Colon (tissue), 2 donors: ENCODE measurements around the gene NPDC1.

ENCODE experiments used
- FAIRE-seq: peaks from 2 replicates; lab custom pipeline; 2012; peaks lifted over from hg19 to GRCh38; lab: Jason Lieb, UNC
- donor health status: control.
- donor health status: control.

The NPDC1 gene

GRCh38 chr9:137025517-137025966 is 20.4 kb downstream of the NPDC1 start:
- no peak for FAIRE-seq

DNA sequence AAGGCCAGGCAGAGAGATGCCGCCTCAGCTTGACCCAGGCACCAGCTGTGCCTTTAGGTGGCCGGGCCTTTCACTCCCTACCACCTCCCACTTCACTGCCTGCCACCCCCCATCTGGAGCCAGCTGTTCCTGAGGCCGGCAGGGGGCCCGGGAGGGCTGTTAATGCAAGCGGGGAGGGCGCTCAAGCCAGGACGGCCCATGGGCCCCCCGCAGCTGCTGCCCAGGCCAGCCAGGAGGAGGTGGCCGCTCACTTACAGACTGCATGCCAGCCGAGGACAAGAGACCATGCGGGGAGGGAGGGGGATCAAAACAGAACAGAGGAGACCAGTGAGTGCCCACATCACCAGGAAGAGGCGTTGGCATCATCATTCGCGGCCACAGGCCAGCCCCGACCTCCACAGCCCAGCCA is 22.4 kb downstream of the NPDC1 start:
- no peak for FAIRE-seq

DNA sequence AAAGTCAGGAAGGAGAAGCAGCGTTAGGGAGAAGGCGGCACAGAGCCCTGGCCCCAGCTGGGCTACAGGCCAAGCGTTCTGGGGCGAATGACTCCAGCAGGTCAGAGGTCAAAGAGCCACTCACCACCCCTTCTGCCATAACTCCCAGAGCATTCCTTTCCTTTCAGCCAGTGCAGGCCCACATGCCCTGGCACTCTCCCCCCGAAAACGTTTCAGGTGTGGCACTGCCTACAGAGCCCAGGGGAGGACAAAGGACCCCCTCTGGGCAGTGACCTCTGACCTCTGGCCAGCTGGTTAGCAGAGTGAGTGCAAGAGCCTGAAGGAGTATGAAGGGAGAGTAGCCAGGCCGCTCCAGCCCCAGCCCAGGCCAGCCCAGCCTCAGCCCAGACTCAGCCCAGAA is 22.8 kb downstream of the NPDC1 start:
- FAIRE-seq = no peak

DNA sequence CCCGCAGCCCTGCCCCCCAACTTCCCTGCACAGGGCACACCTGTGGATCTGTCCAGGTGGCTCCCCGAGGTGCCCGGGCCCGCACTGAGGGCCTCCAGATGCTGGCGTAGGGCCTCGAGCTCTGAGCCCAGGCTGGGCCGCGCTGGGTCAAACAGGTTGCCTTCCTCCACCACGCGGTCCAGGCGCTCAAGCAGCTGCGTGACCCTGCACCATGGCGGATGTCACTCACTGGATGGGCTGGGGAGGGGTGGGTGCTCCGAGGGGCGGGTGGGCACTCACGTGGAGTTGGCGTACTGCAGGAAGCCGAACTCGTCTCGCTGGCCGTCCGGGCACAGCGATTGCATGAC is 23.3 kb downstream of the NPDC1 start:
- FAIRE-seq = no peak

DNA sequence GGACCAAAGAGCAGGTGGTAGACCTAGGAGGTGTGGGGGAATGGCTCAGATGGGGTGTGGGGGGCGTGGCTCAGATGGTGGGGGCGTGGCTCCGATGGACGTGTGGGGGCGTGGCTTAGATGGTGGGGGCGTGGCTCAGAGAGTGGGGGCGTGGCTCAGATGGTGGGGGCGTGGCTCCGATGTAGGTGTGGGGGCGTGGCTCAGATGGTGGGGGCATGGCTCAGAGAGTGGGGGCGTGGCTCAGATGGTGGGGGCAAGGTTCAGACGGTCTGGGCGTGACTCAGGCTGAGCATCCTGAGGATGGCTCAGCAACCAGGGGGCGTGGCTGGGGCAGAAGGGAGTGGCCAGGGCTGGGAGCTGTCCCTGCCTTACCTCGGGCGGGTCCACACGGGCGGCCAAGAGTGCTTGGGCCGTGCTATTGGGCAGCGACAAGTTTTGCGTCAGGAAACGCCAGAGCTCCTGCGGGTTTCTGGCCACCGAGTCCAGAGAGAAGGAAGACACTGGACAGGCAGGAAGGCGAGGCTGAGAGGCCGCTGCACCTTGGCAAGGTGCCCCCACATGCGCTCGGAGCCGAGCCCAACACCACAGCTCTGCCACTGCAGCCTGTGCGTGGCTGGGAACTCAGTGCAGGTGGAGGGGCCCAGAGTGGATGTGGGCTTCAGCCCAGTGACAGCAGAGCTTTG is 23.9 kb downstream of the NPDC1 start:
- no peak for FAIRE-seq

DNA sequence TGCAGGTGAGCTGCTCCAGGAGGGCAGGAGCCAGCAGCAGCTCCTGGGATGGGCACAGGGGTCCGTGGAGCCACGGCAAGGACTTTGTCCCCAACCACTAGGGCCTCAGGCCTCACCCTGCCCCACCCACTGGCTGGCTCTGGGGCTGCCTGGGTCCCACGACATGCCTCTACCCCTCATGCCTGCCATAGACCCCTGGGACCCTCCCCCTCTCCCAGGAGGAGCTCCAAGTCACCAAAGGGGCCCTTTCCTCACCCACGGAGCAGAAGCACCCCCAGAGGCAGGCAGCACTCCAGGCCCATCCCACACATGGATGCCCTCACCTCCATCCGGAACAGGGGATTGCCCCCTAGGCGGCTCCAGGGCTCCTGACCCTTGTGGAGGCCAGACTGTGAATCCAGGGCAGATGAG is 24.4 kb downstream of the NPDC1 start:
- no peak for FAIRE-seq

DNA sequence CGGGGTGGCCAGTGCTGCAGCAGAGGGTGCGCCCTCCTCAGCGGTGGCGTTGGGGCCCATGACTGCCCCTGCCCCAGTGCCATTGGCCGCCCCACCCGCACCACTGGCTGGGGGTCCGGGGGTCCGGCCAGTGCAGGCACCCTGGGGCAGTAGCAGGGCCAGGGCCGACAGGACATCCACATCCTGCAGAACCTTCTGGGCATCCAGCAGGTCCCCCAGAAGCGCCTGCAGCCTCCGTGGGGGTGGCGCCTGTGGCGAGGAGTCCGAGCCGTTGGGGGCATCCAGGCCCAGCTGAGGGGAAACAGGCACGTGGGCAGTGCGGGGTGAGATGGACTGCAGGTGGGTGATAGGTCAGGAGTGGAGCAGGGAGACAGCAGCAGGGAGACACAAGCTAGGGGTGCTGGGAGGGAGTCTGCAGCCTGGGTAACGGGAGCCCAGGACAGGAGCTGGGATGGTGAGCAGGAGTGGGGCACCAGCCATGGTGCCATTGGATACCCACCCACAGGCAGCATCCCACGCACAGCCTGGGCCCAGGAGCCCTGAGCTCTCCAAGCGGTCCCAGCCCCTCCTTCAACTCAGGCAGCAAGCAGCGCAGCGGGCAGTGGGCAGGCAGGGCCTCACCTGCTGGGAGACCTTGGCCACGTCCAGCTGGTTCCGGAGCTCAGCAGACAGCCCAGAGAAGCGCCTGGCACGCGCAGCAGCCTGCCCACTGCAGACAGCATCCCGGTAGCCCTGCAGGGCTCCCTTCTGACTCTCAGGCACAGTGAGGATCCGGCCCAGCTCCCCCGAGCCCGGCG is 25.0 kb downstream of the NPDC1 start:
- FAIRE-seq = no peak

GRCh38 chr9:137019891-137020683 is 25.9 kb downstream of the NPDC1 start:
- FAIRE-seq = no peak

DNA sequence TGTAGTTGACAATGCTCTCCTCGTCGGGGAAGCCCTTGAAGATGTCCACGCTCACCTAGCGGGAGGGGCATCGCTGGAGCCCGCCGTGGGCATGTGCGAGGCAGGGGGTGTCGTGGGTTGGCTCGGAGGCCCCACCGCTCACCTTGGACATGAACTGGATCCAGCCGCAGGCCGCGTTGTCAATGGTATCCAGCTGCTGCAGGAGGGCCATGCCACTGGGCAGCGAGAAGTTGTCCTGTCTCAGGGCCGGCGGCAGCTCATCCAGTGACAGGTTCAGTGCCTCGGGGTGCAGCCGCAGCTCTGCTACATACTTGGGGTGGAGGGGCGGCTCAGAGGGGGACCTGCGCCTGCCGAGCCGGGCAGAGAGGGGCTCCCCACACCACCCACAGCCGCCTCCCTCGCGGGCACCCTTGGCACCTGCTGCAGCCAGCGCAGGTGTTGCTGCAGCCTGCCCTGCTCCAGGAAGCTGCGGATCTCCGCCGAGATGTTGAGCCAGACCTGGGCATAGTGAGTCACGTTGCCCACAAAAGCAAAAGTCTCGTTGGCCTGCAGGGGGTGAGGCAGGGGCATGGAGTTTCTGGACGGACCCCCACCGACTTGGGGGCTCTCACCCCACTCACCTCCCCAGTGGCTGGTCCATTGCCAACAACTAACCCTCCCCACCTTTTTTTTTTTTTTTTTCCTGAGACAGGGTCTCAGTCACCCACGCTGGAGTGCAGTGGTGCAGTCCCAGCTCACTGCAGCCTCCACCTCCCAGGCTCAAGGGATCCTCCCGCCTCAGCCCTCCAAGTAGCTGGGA is 27.0 kb downstream of the NPDC1 start:
- FAIRE-seq = no peak

- no peak for FAIRE-seq
These were observed 28.0 kb downstream of the NPDC1 start for GRCh38 chr9:137017791-137018497.

DNA sequence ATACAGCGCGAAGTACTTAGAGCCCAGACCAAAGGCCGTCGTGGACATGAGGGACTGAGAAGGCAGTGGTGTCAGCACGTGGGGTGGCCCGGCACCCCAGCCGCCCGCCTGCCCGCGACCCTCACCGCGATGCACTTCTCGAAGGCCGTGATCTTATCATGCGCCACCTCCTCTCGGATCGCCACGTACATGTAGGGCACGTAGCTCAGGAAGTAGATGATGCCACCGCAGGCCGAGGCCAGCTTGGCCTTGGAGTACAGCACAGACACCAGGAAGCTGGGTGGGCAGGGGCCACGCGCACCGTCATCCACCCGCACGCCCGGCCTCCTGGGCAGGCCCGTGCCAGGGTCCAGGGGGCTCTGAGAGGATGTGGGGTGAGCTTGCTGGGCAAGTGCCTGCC is 28.9 kb downstream of the NPDC1 start:
- no peak for FAIRE-seq

DNA sequence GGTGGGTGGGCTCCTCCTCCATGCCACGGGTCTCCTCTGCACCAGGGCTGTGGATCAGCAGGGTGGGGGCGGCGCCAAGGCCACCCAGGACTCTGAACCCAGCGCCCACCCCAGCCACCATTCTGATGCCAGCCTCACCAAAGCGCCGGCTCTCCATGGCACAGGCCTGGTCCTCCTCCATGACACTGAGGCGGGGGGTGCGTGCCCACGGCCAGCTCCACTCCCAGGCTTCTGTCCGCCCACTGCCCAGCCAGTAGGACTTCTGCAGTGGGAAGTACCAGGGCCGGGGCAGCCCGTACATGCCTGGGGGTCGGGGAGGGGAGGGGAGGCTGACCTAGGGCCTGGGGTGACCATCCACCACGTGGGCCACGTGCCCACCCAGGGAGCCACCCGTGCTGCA is 29.5 kb downstream of the NPDC1 start:
- FAIRE-seq = no peak

GRCh38 chr9:137015976-137016375 is 30.0 kb downstream of the NPDC1 start:
- FAIRE-seq = no peak

DNA sequence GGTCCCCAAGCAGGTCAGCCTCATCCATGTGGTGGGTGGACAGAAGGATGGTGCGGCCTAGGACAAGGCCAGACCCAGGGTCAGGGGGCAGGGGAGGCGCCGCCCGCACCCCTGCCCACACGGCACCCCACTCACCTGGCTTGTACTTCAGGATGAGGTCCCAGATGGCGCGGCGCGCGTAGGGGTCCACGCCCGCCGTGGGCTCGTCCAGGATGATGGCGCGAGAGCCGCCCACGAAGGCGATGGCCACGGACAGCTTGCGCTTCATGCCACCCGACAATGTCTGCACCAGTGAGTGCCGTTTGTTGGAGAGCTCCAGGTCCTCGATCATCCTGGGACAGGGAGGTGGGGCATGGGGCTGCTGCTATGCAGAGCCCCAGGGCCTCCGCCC is 30.4 kb downstream of the NPDC1 start:
- no peak for FAIRE-seq

GRCh38 chr9:137014776-137015539 is 31.0 kb downstream of the NPDC1 start:
- no peak for FAIRE-seq

DNA sequence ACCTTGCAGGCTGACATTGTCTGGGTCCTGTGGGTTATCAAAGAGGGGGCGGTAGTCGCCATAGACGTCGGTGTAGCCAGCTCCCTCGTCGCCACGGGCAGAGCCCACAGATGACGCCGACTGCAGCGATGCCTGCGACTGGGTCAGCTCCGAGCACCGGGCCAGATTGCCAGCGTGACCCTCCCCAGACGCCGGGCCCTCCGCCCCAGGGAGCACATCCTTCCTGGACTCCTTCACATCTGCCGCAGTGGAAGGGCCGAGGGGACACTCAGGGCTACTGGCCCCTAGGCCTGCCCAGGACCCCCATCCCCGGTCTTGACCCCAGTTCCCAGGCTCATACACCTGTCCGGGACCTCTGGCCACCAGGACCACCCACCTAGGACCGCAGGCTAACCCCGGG is 31.8 kb downstream of the NPDC1 start:
- FAIRE-seq = no peak

DNA sequence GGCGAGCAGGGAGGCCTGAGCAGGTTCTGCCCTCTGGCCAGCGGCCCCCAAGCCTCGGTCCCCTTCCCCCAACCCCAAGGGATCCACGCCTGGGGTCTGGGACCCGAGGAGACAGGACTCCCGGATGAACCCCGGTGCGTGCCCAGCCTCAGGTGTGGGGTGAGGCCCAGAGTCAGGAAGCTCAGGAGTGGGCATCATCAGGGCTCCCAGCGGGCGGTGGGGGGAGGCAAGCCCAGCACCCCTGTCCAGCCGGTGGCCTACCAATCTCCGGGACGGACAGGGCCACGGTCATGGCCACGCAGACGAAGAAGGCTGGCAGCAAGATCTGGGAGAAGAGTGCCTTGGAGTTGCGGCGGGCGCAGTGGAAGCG is 32.4 kb downstream of the NPDC1 start:
- no peak for FAIRE-seq

- no peak for FAIRE-seq
These were observed 33.0 kb downstream of the NPDC1 start for GRCh38 chr9:137012694-137013570.

DNA sequence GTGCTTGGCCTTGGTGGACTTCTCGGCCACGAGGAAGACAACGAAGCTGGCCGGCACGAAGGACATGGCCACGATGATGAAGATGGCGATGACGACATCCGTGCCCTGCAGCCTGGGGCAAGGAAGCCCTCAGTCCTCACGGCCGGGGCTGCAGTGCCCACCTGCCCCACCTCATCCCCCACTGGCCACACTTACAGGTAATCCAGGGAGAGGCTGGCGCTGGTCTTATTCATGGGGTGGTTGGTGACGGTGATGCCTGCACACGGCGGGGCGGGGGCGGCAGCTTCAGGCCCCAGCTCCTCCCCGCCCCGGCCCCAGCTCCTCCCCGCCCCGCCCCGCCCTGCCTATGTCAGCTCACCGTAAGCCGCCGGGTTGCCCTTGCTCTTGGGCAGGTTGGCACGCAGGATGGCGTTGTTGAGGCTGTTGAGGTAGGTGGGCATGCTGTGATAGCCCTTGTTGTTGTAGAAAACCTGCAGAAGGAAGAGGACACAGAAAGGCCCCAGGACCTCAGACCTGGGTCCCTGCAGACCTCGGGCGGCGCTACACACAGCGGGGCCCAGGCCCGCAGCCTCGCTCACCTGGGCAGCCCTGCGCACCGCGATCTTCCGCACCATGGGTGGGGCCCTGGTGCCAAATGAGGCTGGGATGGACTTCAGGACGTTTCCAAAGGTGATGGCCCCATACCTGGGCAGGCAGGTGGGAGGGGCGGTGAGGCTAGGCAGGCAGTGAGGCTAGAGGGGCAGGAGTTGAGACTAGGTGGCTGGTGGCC is 33.9 kb downstream of the NPDC1 start:
- FAIRE-seq = no peak
